IPS-NIHi7 (cell line): Measurements from ENCODE around the gene PLEKHN1.

Experiments used
- DNase-seq: peaks from one replicate; pipeline ENCODE4 v3.0.0; 2012; ENCODE audit warnings: mixed read lengths; ENCODE audit errors: extremely low spot score

Gene PLEKHN1

DNA sequence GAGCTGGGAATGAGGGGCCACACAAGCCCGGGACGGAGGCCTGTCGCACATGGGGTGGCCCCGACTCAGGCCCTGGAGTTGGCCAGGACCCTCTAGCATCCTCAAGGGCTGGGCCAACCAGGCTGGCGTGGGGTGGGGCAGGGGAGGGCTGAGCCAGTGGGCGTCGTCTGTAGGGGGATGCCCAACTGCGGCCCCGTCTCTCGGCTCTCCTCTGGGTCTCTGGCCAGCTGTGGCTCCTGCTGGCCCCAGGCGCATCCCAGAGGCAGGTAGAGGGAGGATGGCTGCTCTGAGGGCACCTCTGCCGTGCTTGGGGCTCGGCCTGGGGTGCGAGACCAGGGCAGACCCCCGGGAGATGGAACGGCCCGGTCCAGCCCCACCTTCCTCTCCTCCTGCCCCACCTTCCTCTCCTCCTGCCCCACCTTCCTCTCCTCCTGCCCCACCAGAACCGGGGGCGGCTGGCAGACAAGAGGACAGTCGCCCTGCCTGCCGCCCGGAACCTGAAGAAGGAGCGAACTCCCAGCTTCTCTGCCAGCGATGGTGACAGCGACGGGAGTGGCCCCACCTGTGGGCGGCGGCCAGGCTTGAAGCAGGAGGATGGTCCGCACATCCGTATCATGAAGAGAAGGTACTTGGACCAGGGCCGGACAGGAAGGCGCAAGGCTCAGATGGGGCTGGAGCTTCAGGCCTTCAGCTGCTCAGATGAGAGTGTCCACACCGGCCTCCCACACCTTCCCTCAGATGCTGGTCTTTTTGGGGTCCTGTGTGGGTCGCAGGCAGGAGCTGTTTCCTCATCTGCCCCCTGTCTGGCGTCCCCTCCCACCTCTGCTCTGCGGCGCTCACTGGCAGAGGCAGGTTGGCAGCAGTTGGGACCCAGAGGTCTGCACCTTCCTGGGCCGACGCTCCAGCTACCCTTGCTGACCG lies 36.3 kb upstream of the PLEKHN1 start:
- no peak for DNase-seq

DNA sequence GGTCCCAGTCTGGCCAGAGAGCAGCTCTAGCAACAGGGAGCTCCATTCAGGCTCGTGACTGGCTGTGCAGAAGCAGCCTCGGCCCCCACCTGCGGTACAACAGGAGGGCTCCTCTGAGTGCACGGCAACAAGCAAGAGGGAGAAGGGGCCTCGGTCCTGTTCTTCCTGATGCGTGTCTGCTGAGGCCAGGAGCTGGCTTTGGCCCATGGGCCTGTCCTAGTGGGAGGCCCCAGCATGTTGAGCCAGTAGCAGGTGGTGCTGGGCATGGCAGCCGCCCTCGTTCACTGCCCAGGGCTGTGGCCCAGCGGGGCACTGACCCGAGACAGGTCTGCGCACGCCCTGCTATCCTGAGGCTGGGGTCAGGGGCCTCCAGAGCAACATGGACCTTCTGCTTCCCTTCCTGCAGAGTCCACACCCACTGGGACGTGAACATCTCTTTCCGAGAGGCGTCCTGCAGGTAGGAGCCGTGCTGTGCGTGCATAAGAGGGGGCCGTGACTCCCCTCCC lies 35.6 kb upstream of the PLEKHN1 start:
- no peak for DNase-seq

DNA sequence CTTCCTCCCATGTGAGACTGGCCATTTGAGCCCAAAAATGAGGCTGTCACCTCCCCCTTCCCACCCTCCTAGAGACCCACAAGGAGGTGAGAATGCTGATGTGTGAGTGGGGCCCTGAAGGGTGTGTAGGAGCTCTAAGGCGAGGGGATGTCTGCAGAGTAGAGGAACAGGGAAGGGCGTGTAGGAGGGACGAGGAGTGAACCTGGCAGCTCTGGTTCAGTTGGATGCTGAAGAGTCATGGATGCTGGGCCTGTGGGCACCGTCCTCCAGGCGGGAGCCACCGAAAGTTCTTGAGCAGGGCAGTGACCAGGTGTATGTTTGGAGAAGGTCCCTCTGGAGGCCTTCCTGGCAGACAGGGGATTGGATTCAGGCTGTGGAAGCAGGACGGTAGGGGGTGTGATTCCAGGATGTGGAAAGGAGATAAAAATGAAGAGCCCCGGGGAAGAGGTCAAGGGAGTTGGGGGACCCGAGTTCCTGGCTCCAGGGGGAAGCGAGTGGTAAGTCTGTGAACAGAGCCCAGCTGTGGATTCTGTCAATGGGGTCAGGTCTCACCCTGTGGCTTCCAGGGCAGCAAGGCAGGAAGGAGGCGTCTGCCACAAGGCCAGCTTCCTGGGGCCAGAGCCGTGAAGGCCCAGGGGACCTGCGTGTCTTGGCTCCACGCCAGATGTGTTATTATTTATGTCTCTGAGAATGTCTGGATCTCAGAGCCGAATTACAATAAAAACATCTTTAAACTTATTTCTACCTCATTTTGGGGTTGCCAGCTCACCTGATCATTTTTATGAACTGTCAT lies 34.7 kb upstream of the PLEKHN1 start:
- no peak for DNase-seq

DNA sequence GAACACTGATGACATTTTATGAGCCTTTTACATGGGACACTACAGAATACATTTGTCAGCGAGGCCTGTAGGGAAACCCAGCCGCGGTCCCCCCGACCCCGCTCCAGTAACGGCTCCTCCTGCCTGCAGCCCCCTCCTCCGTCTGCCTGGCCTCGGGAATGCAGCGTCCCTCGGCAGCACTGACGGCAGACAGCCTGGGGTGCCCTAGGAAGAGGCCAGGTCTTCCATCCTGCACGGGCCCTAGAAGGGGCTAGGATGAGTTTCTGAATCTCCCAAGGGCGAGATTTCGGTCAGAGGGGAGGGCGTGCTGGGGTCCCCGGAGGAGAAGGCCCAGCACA lies 34.1 kb upstream of the PLEKHN1 start:
- no peak for DNase-seq

- no peak for DNase-seq
These were observed 33.3 kb upstream of the PLEKHN1 start for GRCh38 chr1:932776-933602.

DNA sequence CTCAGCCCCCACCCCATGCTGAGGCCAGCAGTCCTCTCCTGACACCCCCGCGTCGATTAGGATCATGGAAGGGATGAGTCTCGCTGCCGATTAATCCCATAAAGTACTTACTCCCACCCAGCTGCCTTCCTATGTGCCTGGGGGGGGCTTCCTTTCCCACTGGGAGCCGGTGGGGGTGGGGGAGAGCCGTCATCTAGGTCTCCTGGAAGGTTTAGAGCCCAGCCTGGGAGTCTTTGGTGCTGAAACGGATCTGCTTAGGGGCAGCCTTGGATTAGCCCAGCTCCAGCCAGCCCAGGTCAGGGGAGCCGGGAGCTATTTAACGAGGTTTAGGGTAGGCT lies 32.7 kb upstream of the PLEKHN1 start:
- no peak for DNase-seq

DNA sequence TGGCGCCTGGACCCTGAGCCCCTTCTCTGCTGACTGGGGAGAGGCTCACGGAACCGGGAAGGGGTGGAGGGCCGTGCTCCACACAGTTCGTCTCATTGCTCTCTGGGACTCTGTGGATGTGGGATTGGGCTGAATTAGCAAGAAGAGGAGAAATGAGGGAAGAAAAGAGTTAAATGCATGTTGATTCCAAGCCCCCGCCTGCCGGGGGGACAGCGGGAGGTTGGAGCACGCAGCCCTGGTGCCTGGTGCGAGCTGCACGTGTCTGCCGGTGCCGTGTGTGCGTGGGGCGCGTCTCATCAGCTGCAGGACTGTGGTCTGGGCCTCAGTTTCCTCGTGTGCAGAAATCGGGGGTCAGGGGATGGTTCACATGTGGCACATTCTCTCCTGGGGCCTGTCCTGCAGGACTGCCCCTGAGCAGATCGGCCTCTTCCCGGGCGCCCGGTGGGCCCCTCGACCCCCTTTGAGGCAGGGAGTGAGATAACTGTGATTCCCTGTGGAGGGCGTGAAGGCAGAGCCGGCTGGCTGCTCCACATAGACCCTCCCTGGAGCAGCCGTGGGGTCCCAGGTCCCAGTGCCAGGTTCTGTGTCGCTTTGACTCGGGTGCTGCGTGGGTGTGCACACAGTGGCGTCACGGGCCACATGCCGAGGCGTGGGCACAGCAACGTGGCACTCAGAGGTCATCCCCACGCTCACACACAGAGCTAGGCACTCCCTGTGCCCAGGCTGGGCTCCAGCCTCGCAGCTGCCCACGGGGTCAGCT lies 31.1 kb upstream of the PLEKHN1 start:
- DNase-seq = no peak

DNA sequence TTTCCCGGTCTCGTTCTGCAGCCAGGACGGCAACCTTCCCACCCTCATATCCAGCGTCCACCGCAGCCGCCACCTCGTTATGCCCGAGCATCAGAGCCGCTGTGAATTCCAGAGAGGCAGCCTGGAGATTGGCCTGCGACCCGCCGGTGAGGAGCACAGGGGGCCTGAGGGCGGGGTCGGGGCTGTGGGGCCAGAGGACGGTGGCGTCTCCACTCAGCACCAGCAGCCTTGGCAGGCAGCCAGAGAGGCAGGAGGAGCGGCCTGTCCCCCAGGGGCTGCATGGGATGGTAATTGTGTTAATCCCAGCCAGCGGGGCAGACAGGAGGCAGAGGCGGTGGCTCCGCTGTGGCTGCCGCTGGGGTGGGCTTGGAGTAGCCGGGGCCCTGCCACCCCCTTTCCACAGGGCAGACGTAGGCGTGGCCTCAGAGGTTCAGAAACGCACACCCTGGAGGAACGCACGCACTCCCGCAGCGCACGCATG lies 30.5 kb upstream of the PLEKHN1 start:
- DNase-seq = peak; percentile 65

- DNase-seq = no peak
These were observed 29.7 kb upstream of the PLEKHN1 start for GRCh38 chr1:936348-937264.

GRCh38 chr1:937521-937920 lies 28.8 kb upstream of the PLEKHN1 start:
- no peak for DNase-seq

DNA sequence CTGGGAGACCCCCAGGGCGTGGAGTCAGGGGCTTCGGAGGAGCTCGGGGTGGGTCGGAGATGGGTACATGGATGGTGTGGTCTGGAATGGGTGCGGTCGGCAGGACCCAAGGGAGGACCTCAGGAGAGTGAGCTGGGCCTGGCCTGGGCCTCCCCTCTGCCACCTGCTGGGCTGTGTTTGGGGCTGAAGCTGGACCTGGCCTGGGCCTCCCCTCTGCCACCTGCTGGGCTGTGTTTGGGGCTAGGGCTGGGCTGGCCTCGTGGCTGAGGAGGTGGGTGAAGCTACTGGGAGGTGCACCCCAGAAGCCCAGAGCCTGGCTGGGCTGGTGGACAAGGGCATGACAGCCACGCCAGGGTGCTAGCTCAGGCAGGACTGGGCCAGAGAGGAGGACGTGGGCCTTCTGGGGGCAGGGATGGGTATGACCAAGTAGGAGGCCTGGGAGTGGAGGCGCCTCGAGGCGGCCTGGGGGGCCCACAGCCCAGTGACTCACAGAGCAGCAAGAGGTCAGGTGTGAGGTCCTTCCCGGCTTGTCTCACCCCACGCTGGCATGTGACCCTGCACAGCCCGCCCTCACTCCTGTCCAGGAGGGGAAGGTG lies 28.1 kb upstream of the PLEKHN1 start:
- DNase-seq = no peak

DNA sequence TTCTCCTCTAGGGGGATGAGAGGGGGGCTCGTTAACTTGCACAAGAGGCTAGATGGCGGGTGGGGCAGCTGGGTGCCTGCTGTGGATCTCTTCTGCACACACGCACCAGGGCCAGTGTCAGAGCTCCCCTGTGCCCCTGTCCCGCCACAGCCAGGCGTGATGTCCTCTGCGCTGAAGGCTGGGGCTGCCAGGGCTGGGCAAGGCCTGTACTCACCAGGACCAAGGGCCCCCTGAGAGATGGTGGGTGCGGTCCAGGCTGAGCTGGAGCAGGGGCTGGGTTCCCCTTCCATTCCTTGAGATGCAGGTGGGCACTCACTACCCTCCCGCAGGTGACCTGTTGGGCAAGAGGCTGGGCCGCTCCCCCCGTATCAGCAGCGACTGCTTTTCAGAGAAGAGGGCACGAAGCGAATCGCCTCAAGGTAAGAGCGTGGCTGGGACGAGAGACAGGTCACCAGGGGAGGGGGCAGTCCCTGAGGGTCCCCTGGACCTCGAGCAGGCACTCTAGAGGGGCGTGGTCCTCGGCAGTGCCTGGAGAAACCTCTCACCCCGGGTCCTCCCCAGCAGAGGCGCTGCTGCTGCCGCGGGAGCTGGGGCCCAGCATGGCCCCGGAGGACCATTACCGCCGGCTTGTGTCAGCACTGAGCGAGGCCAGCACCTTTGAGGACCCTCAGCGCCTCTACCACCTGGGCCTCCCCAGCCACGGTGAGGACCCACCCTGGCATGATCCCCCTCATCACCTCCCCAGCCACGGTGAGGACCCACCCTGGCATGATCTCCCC lies 27.4 kb upstream of the PLEKHN1 start:
- peak; percentile 75 for DNase-seq

- DNase-seq = no peak
These were observed 26.7 kb upstream of the PLEKHN1 start for GRCh38 chr1:939511-940106.

GRCh38 chr1:940107-941014 lies 25.9 kb upstream of the PLEKHN1 start:
- peak; percentile 68 for DNase-seq

- DNase-seq = no peak
These were observed 25.2 kb upstream of the PLEKHN1 start for GRCh38 chr1:941015-941587.

- DNase-seq = peak; percentile 86
These were observed 24.5 kb upstream of the PLEKHN1 start for GRCh38 chr1:941588-942383.
